CD14-positive monocyte (primary cell): ENCODE results near the gene SPPL2C. TPM values are rescaled to one million over a fixed set of nuclear protein-coding genes. Genes with fewer than 3 reads are reported as not detected.

Experiments
- DNase-seq, 3 donors: peaks; one replicate each; pipeline ENCODE4 v3.0.0-alpha.2; 2011 to 2022
- H2AFZ ChIP-seq: 2 replicates; pipeline ENCODE4 v1.6.0; 2012; ENCODE audit warnings: mild to moderate bottlenecking, low read depth, low read length, inconsistent platforms; ENCODE audit not compliant: insufficient read depth, poor library complexity, severe bottlenecking
- H3K27ac ChIP-seq, 2 donors: 1 replicate in 1 of 2; 2 replicates in 1 of 2; pipeline ENCODE4 v1.5.1; 2012 to 2013; ENCODE audit warnings: low read length in 2 of 2, control low read depth in 1 of 2, inconsistent platforms in 1 of 2, low read depth in 1 of 2, mild to moderate bottlenecking in 1 of 2
- H3K27me3 ChIP-seq, 2 donors: one replicate each; pipeline versions ENCODE4 v1.6.0 to v1.6.1; 2011 to 2013; ENCODE audit warnings: low read length in 2 of 2; ENCODE audit not compliant: control insufficient read depth in 2 of 2, insufficient read depth in 2 of 2
- H3K36me3 ChIP-seq, 2 donors: replicated peaks in 1 of 2; 1 replicate in 1 of 2; 2 replicates in 1 of 2; pipeline versions ENCODE4 v1.5.1 to v1.6.1; 2012 to 2013; ENCODE audit warnings: low read length in 2 of 2, control low read depth in 1 of 2, inconsistent platforms in 1 of 2, mild to moderate bottlenecking in 1 of 2; ENCODE audit not compliant: insufficient read depth in 2 of 2, control insufficient read depth in 1 of 2
- H3K4me1 ChIP-seq, 2 donors: 1 replicate in 1 of 2; 2 replicates in 1 of 2; pipeline versions ENCODE4 v1.5.1 to v1.6.1; 2012 to 2013; ENCODE audit warnings: low read length in 2 of 2, control low read depth in 1 of 2, inconsistent platforms in 1 of 2, mild to moderate bottlenecking in 1 of 2, moderate library complexity in 1 of 2; ENCODE audit not compliant: insufficient read depth in 2 of 2, control insufficient read depth in 1 of 2
- H3K4me2 ChIP-seq: replicated peaks from 2 replicates; pipeline ENCODE3; 2012; ENCODE audit warnings: low read length, moderate library complexity, mild to moderate bottlenecking; ENCODE audit not compliant: poor library complexity, severe bottlenecking; ENCODE audit errors: extremely low read depth
- H3K4me3 ChIP-seq, 3 experiments: fragments of 200-600 bp in 1 of 3; sonication (generic) in 1 of 3; replicated peaks in 1 of 3; 1 replicate in 2 of 3; 2 replicates in 1 of 3; pipeline ENCODE4 v1.5.1; 2011 to 2013; ENCODE audit warnings: low read length in 3 of 3, mild to moderate bottlenecking in 3 of 3, control low read depth in 2 of 3, low read depth in 2 of 3, inconsistent platforms in 1 of 3, moderate library complexity in 1 of 3
- H3K79me2 ChIP-seq: 2 replicates; pipeline ENCODE4 v1.6.0; 2012; ENCODE audit warnings: mild to moderate bottlenecking, control low read depth, inconsistent platforms, low read length, moderate library complexity; ENCODE audit not compliant: insufficient read depth
- H3K9ac ChIP-seq: 2 replicates; pipeline ENCODE4 v1.6.0; 2017; ENCODE audit warnings: low read length, mild to moderate bottlenecking; ENCODE audit not compliant: insufficient read depth, poor library complexity, severe bottlenecking
- H3K9me3 ChIP-seq, 2 donors: replicated peaks in 1 of 2; 1 replicate in 1 of 2; 2 replicates in 1 of 2; pipeline versions ENCODE4 v1.5.1 to v1.6.1; 2012 to 2013; ENCODE audit warnings: low read length in 2 of 2, control low read depth in 1 of 2; ENCODE audit not compliant: control insufficient read depth in 1 of 2, insufficient read depth in 1 of 2
- H4K20me1 ChIP-seq: 2 replicates; pipeline ENCODE4 v1.6.0; 2012; ENCODE audit warnings: mild to moderate bottlenecking, low read length, control low read depth, moderate library complexity; ENCODE audit not compliant: insufficient read depth
- H3K27ac Mint-ChIP-seq, 7 donors: one replicate each; pipeline ENCODE4 v1.8.0; 2020; ENCODE audit warnings: mild to moderate bottlenecking in 7 of 7, mixed read lengths in 7 of 7, moderate library complexity in 6 of 7, inconsistent platforms in 2 of 7
- H3K27me3 Mint-ChIP-seq, 3 donors: one replicate each; pipeline ENCODE4 v1.8.0; 2021 to 2022; ENCODE audit warnings: low read depth in 3 of 3, mild to moderate bottlenecking in 3 of 3, mixed read lengths in 3 of 3, moderate library complexity in 3 of 3, inconsistent platforms in 1 of 3
- H3K36me3 Mint-ChIP-seq, 2 donors: one replicate each; pipeline ENCODE4 v1.8.0; 2020; ENCODE audit warnings: mixed read lengths in 2 of 2, inconsistent platforms in 1 of 2, mild to moderate bottlenecking in 1 of 2
- H3K4me1 Mint-ChIP-seq: one replicate; pipeline ENCODE4 v1.8.0; 2020; ENCODE audit warnings: mild to moderate bottlenecking, mixed read lengths
- H3K4me3 Mint-ChIP-seq, 2 donors: one replicate each; pipeline ENCODE4 v1.8.0; 2020; ENCODE audit warnings: mild to moderate bottlenecking in 2 of 2, mixed read lengths in 2 of 2, moderate library complexity in 1 of 2
- H3K9me3 Mint-ChIP-seq, 7 donors: one replicate each; pipeline ENCODE4 v1.8.0; 2020 to 2022; ENCODE audit warnings: mixed read lengths in 7 of 7, mild to moderate bottlenecking in 6 of 7, moderate library complexity in 6 of 7, inconsistent platforms in 2 of 7
- CTCF ChIP-seq: fragments of 200-600 bp; IDR thresholded peaks from one replicate; pipeline ENCODE4 v1.8.0; 2022; ENCODE audit warnings: antibody characterized with exemption, mild to moderate bottlenecking
- WGBS: methylation state at CpG from one replicate; pipeline ENCODE4 v1.1.5; 2013; ENCODE audit warnings: missing lambda C conversion rate; ENCODE audit not compliant: insufficient coverage; 5-methylcytosine and 5-hydroxymethylcytosine counted together
- intact Hi-C, 2 donors: fragments of 100-400 bp; cut with micrococcal nuclease; formaldehyde crosslinking; loops; one replicate each; pipeline versions ENCODE4 v1.15.0 to v1.15.1; 2023
- polyA plus RNA-seq, 3 donors: library from polyadenylated mRNA; depleted of rRNA in 1 of 3; unstranded in 2 of 3; stranded (reverse) in 1 of 3; fragments of 300-500 nt in 2 of 3; fragments of >200 nt in 1 of 3; fragmentation: Illumina TruSeq in 2 of 3; gene quantifications; 1 replicate in 2 of 3; 2 replicates in 1 of 3; pipeline ENCODE4 v1.2.3, GENCODE V29; 2012 to 2021

The SPPL2C gene
- polyA plus RNA-seq, 3 donors = not detected

GRCh38 chr17:45818699-45819098, 26.0 kb upstream of the SPPL2C start:
- Histone ChIP-seq H3K4me1 (no peaks in the 10 kb centered on the region), H3K4me2 (no peak overlapping the region), H3K79me2 (no peaks in the 10 kb centered on the region), H3K27me3 (peaks cover 0 to 3% of the 10 kb centered on the region in 2 donors), H3K9me3 (no peaks in the 10 kb centered on the region), H2AFZ (no peak overlapping the region), H3K36me3 (no peaks in the 10 kb centered on the region), H4K20me1 (no peaks in the 10 kb centered on the region), H3K9ac (no peak overlapping the region), H3K27ac (no peak overlapping the region), H3K4me3 (no peak overlapping the region)
- no peaks in the 10 kb centered on the region for H3K36me3 Mint-ChIP-seq
- intact Hi-C loops = no loop called here
- H3K27me3 Mint-ChIP-seq = peaks cover 10 to 14% (median 13%) of the 10 kb centered on the region in 3 donors
- no peak for DNase-seq
- no peaks in the 10 kb centered on the region for H3K4me1 Mint-ChIP-seq
- H3K27ac Mint-ChIP-seq = no peak overlapping the region
- H3K4me3 Mint-ChIP-seq = no peak overlapping the region
- peaks cover 0 to 1% (median 0%) of the 10 kb centered on the region in 7 donors for H3K9me3 Mint-ChIP-seq
- WGBS = 100% methylated on average over 1 of the region's 4 CpGs
- no peak for TF ChIP-seq CTCF

DNA sequence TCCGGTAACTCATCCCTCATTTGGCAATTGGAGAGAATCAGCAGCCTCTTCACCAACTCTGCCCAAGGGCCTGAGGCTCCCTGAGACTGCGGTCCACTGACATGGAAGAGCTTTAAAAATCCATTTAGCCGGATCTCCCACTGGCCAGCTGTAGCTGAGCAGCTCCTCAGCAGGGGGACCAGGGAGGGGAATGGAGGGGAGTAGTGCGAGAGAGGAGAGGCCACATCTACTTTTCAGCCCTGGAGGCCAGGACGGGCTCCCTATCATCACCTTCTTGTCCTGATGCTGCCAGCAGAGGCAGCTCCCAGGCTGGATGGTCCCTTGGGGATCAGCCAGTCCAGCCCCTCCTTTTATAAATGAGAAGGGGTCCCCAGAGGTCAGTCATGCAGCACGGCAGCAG, 25.0 kb upstream of the SPPL2C start:
- no peaks in the 10 kb centered on the region for H3K36me3 Mint-ChIP-seq
- intact Hi-C loops = no loop called here
- no peak for DNase-seq

More for the DNA sequence above, 25.0 kb upstream of the SPPL2C start:
- Histone ChIP-seq H3K36me3 (no peaks in the 10 kb centered on the region), H3K79me2 (no peaks in the 10 kb centered on the region), H3K4me3 (no peak overlapping the region), H4K20me1 (no peaks in the 10 kb centered on the region), H3K9ac (no peak overlapping the region), H3K4me1 (no peaks in the 10 kb centered on the region), H3K9me3 (no peaks in the 10 kb centered on the region), H3K27ac (no peak overlapping the region), H2AFZ (no peak overlapping the region), H3K27me3 (peaks cover 0 to 3% of the 10 kb centered on the region in 2 donors), H3K4me2 (no peak overlapping the region)
- H3K9me3 Mint-ChIP-seq = no peaks in the 10 kb centered on the region
- H3K27me3 Mint-ChIP-seq = peaks cover 9 to 14% (median 11%) of the 10 kb centered on the region in 3 donors
- H3K4me1 Mint-ChIP-seq = no peaks in the 10 kb centered on the region
- H3K4me3 Mint-ChIP-seq = no peak overlapping the region
- no peak overlapping the region for H3K27ac Mint-ChIP-seq
- TF ChIP-seq CTCF = no peak
- 89% methylated on average over 4 of the region's 6 CpGs for WGBS
